IgD-negative memory B cell (primary cell): ENCODE results near the gene PDLIM1. TPM values are rescaled to one million over a fixed set of nuclear protein-coding genes. Genes with fewer than 3 reads are reported as not detected.
A peak's percentile ranks its signal among the peaks of the same experiment; 100 is the strongest.

Experiments used
- H3K27ac Mint-ChIP-seq, 3 donors: one replicate each; pipeline ENCODE4 v1.8.0; 2020 to 2022; ENCODE audit warnings: mild to moderate bottlenecking in 3 of 3, mixed read lengths in 3 of 3, moderate library complexity in 1 of 3
- H3K27me3 Mint-ChIP-seq: one replicate; pipeline ENCODE4 v1.8.0; 2021; ENCODE audit warnings: mixed read lengths
- H3K36me3 Mint-ChIP-seq: one replicate; pipeline ENCODE4 v1.8.0; 2020; ENCODE audit warnings: mild to moderate bottlenecking, mixed read lengths
- H3K4me1 Mint-ChIP-seq, 3 donors: one replicate each; pipeline ENCODE4 v1.8.0; 2020 to 2022; ENCODE audit warnings: mixed read lengths in 3 of 3, mild to moderate bottlenecking in 1 of 3
- H3K4me3 Mint-ChIP-seq, 4 donors: one replicate each; pipeline ENCODE4 v1.8.0; 2020 to 2022; ENCODE audit warnings: mild to moderate bottlenecking in 4 of 4, mixed read lengths in 4 of 4, moderate library complexity in 3 of 4
- H3K9me3 Mint-ChIP-seq, 3 donors: one replicate each; pipeline ENCODE4 v1.8.0; 2020 to 2021; ENCODE audit warnings: mixed read lengths in 3 of 3, mild to moderate bottlenecking in 1 of 3
- polyA plus RNA-seq: library from polyadenylated mRNA; unstranded; fragments of 300-500 nt; fragmentation: Illumina TruSeq; gene quantifications from one replicate; pipeline ENCODE4 v1.2.3, GENCODE V29; 2021

PDLIM1 gene
- polyA plus RNA-seq, 1 donor from 2014 or later, result 357 TPM

GRCh38 chr10:95273393-95274312, 17.1 kb downstream of the PDLIM1 start:
- H3K36me3 Mint-ChIP-seq, result peaks cover 3% of the 10 kb centered on the region
- H3K9me3 Mint-ChIP-seq, result no peaks in the 10 kb centered on the region
- H3K27ac Mint-ChIP-seq, result peak overlapping the region in 1 of 3 donors; percentile 59
- H3K4me3 Mint-ChIP-seq, result no peak overlapping the region
- H3K4me1 Mint-ChIP-seq, result peaks cover 23 to 33% (median 30%) of the 10 kb centered on the region in 3 donors
- no peaks in the 10 kb centered on the region for H3K27me3 Mint-ChIP-seq

- Mint-ChIP-seq H3K36me3 (peaks cover 14% of the 10 kb centered on the region), H3K9me3 (no peaks in the 10 kb centered on the region)
Observed at GRCh38 chr10:95268438-95268837, 22.4 kb downstream of the PDLIM1 start.

GRCh38 chr10:95267251-95267650, 23.6 kb downstream of the PDLIM1 start:
- H3K27me3 Mint-ChIP-seq, result no peaks in the 10 kb centered on the region
- H3K4me3 Mint-ChIP-seq, result peak overlapping the region in 1 of 4 donors; percentile 41
- peaks cover 14% of the 10 kb centered on the region for H3K36me3 Mint-ChIP-seq
- peak overlapping the region; percentile 87 to 99 (median 99) for H3K27ac Mint-ChIP-seq
- peaks cover 27 to 37% (median 27%) of the 10 kb centered on the region in 3 donors for H3K4me1 Mint-ChIP-seq
- H3K9me3 Mint-ChIP-seq, result no peaks in the 10 kb centered on the region

More at GRCh38 chr10:95268438-95268837, 22.4 kb downstream of the PDLIM1 start:
- peak overlapping the region; percentile 76 to 99 (median 78) for H3K27ac Mint-ChIP-seq
- no peaks in the 10 kb centered on the region for H3K27me3 Mint-ChIP-seq
- H3K4me3 Mint-ChIP-seq, result no peak overlapping the region
- H3K4me1 Mint-ChIP-seq, result peaks cover 22 to 37% (median 23%) of the 10 kb centered on the region in 3 donors

- Mint-ChIP-seq H3K4me1 (peaks cover 27 to 37% (median 27%) of the 10 kb centered on the region in 3 donors), H3K27me3 (no peaks in the 10 kb centered on the region), H3K4me3 (peak overlapping the region in 3 of 4 donors; percentile 18 to 84 (median 65)), H3K36me3 (peaks cover 14% of the 10 kb centered on the region), H3K27ac (peak overlapping the region; percentile 87 to 99 (median 99)), H3K9me3 (no peaks in the 10 kb centered on the region)
Observed at GRCh38 chr10:95266674-95267095, 24.1 kb downstream of the PDLIM1 start.

- Mint-ChIP-seq H3K4me1 (peaks cover 27 to 37% (median 27%) of the 10 kb centered on the region in 3 donors), H3K27me3 (no peaks in the 10 kb centered on the region), H3K9me3 (no peaks in the 10 kb centered on the region), H3K27ac (peak overlapping the region; percentile 69 to 95 (median 87)), H3K4me3 (peak overlapping the region in 1 of 4 donors; percentile 66), H3K36me3 (peaks cover 14% of the 10 kb centered on the region)
Observed at GRCh38 chr10:95265572-95265971, 25.2 kb downstream of the PDLIM1 start.

GRCh38 chr10:95264227-95265051, 26.4 kb downstream of the PDLIM1 start:
- no peaks in the 10 kb centered on the region for H3K27me3 Mint-ChIP-seq
- H3K27ac Mint-ChIP-seq, result peak overlapping the region; percentile 71 to 95 (median 87)
- H3K4me3 Mint-ChIP-seq, result peak overlapping the region in 3 of 4 donors; percentile 36 to 73 (median 58)
- H3K4me1 Mint-ChIP-seq, result peaks cover 27 to 37% (median 29%) of the 10 kb centered on the region in 3 donors
- no peaks in the 10 kb centered on the region for H3K9me3 Mint-ChIP-seq
- peaks cover 10% of the 10 kb centered on the region for H3K36me3 Mint-ChIP-seq

- H3K27ac Mint-ChIP-seq, result peak overlapping the region; percentile 71 to 87 (median 87)
- peaks cover 27 to 37% (median 29%) of the 10 kb centered on the region in 3 donors for H3K4me1 Mint-ChIP-seq
- H3K9me3 Mint-ChIP-seq, result no peaks in the 10 kb centered on the region
- H3K27me3 Mint-ChIP-seq, result no peaks in the 10 kb centered on the region
- H3K4me3 Mint-ChIP-seq, result peak overlapping the region in 2 of 4 donors; percentile 33 to 36
- H3K36me3 Mint-ChIP-seq, result peaks cover 10% of the 10 kb centered on the region
Observed at GRCh38 chr10:95263864-95264226, 27.0 kb downstream of the PDLIM1 start.

GRCh38 chr10:95262763-95263518, 27.9 kb downstream of the PDLIM1 start:
- Mint-ChIP-seq H3K27ac (peak overlapping the region; percentile 71 to 87 (median 87)), H3K27me3 (no peaks in the 10 kb centered on the region), H3K4me1 (peaks cover 27 to 33% (median 27%) of the 10 kb centered on the region in 3 donors), H3K4me3 (peak overlapping the region in 1 of 4 donors; percentile 60), H3K36me3 (peaks cover 13% of the 10 kb centered on the region), H3K9me3 (peaks cover 0 to under 1% (median 0%) of the 10 kb centered on the region in 3 donors)

- Mint-ChIP-seq H3K9me3 (peaks cover 0 to 5% (median 0%) of the 10 kb centered on the region in 3 donors), H3K27ac (peak overlapping the region in 2 of 3 donors; percentile 71 to 84), H3K27me3 (no peaks in the 10 kb centered on the region), H3K36me3 (peaks cover 14% of the 10 kb centered on the region), H3K4me1 (peaks cover 24 to 32% (median 26%) of the 10 kb centered on the region in 3 donors), H3K4me3 (no peak overlapping the region)
Observed at GRCh38 chr10:95261926-95262325, 28.9 kb downstream of the PDLIM1 start.

GRCh38 chr10:95260909-95261552, 29.8 kb downstream of the PDLIM1 start:
- Mint-ChIP-seq H3K4me1 (peaks cover 17 to 24% (median 20%) of the 10 kb centered on the region in 3 donors), H3K27me3 (no peaks in the 10 kb centered on the region), H3K36me3 (peaks cover 14% of the 10 kb centered on the region), H3K9me3 (peaks cover 0 to 8% (median 3%) of the 10 kb centered on the region in 3 donors), H3K27ac (peak overlapping the region in 2 of 3 donors; percentile 48 to 92), H3K4me3 (no peak overlapping the region)

GRCh38 chr10:95260397-95260881, 30.4 kb downstream of the PDLIM1 start:
- H3K4me1 Mint-ChIP-seq, result peaks cover 21 to 27% (median 25%) of the 10 kb centered on the region in 3 donors
- peak overlapping the region in 2 of 3 donors; percentile 48 to 92 for H3K27ac Mint-ChIP-seq
- no peaks in the 10 kb centered on the region for H3K27me3 Mint-ChIP-seq
- peaks cover 15% of the 10 kb centered on the region for H3K36me3 Mint-ChIP-seq
- no peak overlapping the region for H3K4me3 Mint-ChIP-seq
- H3K9me3 Mint-ChIP-seq, result peaks cover 0 to 8% (median 5%) of the 10 kb centered on the region in 3 donors

GRCh38 chr10:95257849-95258248, 33.0 kb downstream of the PDLIM1 start:
- no peak overlapping the region for H3K4me3 Mint-ChIP-seq
- H3K36me3 Mint-ChIP-seq, result peaks cover 11% of the 10 kb centered on the region
- peaks cover 0 to 8% (median 5%) of the 10 kb centered on the region in 3 donors for H3K9me3 Mint-ChIP-seq
- no peaks in the 10 kb centered on the region for H3K27me3 Mint-ChIP-seq
- peaks cover 13 to 21% (median 17%) of the 10 kb centered on the region in 3 donors for H3K4me1 Mint-ChIP-seq
- H3K27ac Mint-ChIP-seq, result peak overlapping the region in 1 of 3 donors; percentile 24

- peaks cover 0 to 8% (median 5%) of the 10 kb centered on the region in 3 donors for H3K9me3 Mint-ChIP-seq
- peak overlapping the region in 2 of 3 donors; percentile 45 to 51 for H3K27ac Mint-ChIP-seq
- no peak overlapping the region for H3K4me3 Mint-ChIP-seq
- no peaks in the 10 kb centered on the region for H3K27me3 Mint-ChIP-seq
- peaks cover 15 to 32% (median 21%) of the 10 kb centered on the region in 3 donors for H3K4me1 Mint-ChIP-seq
- peaks cover 11% of the 10 kb centered on the region for H3K36me3 Mint-ChIP-seq
Observed at GRCh38 chr10:95256268-95256667, 34.5 kb downstream of the PDLIM1 start.
